Heart right ventricle (tissue), 16 donors: ENCODE measurements around the gene MRRF. TPM values are rescaled to one million over a fixed set of nuclear protein-coding genes. Genes with fewer than 3 reads are reported as not detected.

ENCODE experiments used
- ATAC-seq, 8 donors: fragments of 200-7000 bp; cut with Tn5 transposase; one replicate each; pipeline ENCODE4 v1.9.1; 2020; ENCODE audit warnings: mild to moderate bottlenecking in 8 of 8, moderate library complexity in 8 of 8, moderate number of reproducible peaks in 1 of 8
- DNase-seq, 2 donors: peaks; one replicate each; pipeline ENCODE4 v3.0.0-alpha.2; 2020
- H3K27ac ChIP-seq, 10 donors: fragments of 200-600 bp; sonication (generic) in 2 of 10; one replicate each; pipeline versions ENCODE4 v1.5.0 to v1.8.0; 2020 to 2022; ENCODE audit warnings: mild to moderate bottlenecking in 3 of 10
- H3K27me3 ChIP-seq, 7 donors: fragments of 200-600 bp; one replicate each; pipeline ENCODE4 v1.8.0; 2021 to 2022; ENCODE audit warnings: mild to moderate bottlenecking in 2 of 7
- H3K36me3 ChIP-seq, 9 donors: fragments of 200-600 bp; sonication (generic) in 1 of 9; one replicate each; pipeline versions ENCODE4 v1.5.0 to v1.8.0; 2020 to 2022; ENCODE audit warnings: mild to moderate bottlenecking in 2 of 9
- H3K4me1 ChIP-seq, 9 donors: fragments of 200-600 bp; sonication (generic) in 1 of 9; one replicate each; pipeline versions ENCODE4 v1.5.0 to v1.8.0; 2020 to 2022; ENCODE audit warnings: mild to moderate bottlenecking in 4 of 9
- H3K4me3 ChIP-seq, 10 donors: fragments of 200-600 bp; sonication (generic) in 2 of 10; one replicate each; pipeline versions ENCODE4 v1.5.0 to v1.8.0; 2020 to 2022; ENCODE audit warnings: mild to moderate bottlenecking in 7 of 10, moderate library complexity in 2 of 10
- H3K9me3 ChIP-seq, 11 donors: fragments of 200-600 bp in 10 of 11; sonication (generic) in 2 of 11; one replicate each; pipeline versions ENCODE4 v1.5.0 to v1.8.0; 2013 to 2022; ENCODE audit warnings: mild to moderate bottlenecking in 2 of 11, control low read depth in 1 of 11, moderate library complexity in 1 of 11
- WGBS, 2 donors: extraction: QIAGEN DNeasy Blood & Tissue Kit; methylation state at CpG; one replicate each; pipeline ENCODE4 v1.1.7; 2013; ENCODE audit warnings: inconsistent platforms in 1 of 2; 5-methylcytosine and 5-hydroxymethylcytosine counted together
- intact Hi-C, 10 donors: fragments of 100-400 bp; cut with DNase I; formaldehyde crosslinking; loops; one replicate each; pipeline versions ENCODE4 v1.11.1 to v1.14.2; 2022
- polyA plus RNA-seq, 2 donors: library from polyadenylated mRNA; stranded (reverse); fragments of 200-250 nt; gene quantifications; one replicate each; pipeline ENCODE4 v1.2.3, GENCODE V29; 2013
- total RNA-seq, 10 donors: library from RNA; stranded (reverse); fragmentation: NEBNext Ultra II Directional in 3 of 10; extraction: Animal tissue kit (Norgen Biotek cat#: 25700) in 3 of 10; gene quantifications; one replicate each; pipeline versions ENCODE4 v1.2.1 to v1.2.4, GENCODE V29; 2021 to 2023
- TF ChIP-seq, protein P1 (sequence below), 9 donors: fragments of 200-600 bp; sonication (generic) in 2 of 9; IDR thresholded peaks; one replicate each; pipeline versions ENCODE4 v1.5.0 to v1.8.0; 2021 to 2022; ENCODE audit warnings: antibody characterized with exemption in 9 of 9, mild to moderate bottlenecking in 5 of 9, moderate library complexity in 1 of 9
- donor health status: Arrhythmogenic right ventricular cardiomyopathy.
- donor health status: ischemic (EF 13 %, LVEDD 7.1; RV severe dilation, severe dysfunction).
- donor health status: healthy with polysubstance abuse.
- donor health status: DM: no; HTN: yes; CAD: no.
- donor health status: DM: no; HTN: no; CAD: no.
- donor health status: ischemic (EF 25% LVEDD 6.9; RV normal size, moderate dysfunction).
- donor health status: ischemic (EF 25% LVEDD 5.7; RV mildly dilated, moderate dysfunction).
- donor health status: healthy.
- donor health status: DM: yes; HTN: yes; CAD: no.
- donor health status: Ischemic cardiomyopathy.
- donor health status: ischemic (EF 35%, LVEDD 5.7; RV mildly dilated, moderate dysfunction).
- donor health status: nonischemic (EF 11% LVEDD 7.7; RV severe dilation, severe dysfunction).
- donor health status: DM: yes; HTN: yes; CAD: no.
- donor health status: PGD.
- donor health status: ischemic (EF 29% LVEDD 5.4; RV normal size, mild dysfunction).
- donor health status: nonischemic (EF 23%, LVEDD 6.1; RV moderate dilation, normal function).

The MRRF gene
- total and polyA plus RNA-seq, 12 donors: 30.3 to 45.9 (median 37.8) TPM

GRCh38 chr9:122226142-122226757, 38.4 kb upstream of the MRRF start:
- Histone ChIP-seq H3K36me3 (no peaks in the 10 kb centered on the region), H3K4me3 (peak overlapping the region in 9 of 10 donors; percentile 2 to 62 (median 54)), H3K27ac (no peak overlapping the region), H3K9me3 (no peaks in the 10 kb centered on the region), H3K27me3 (peaks cover 25 to 100% (median 96%) of the 10 kb centered on the region in 7 donors), H3K4me1 (peaks cover 4 to 43% (median 32%) of the 10 kb centered on the region in 9 donors)
- ATAC-seq: no peak
- no peak for DNase-seq
- TF ChIP-seq, protein P1, sequence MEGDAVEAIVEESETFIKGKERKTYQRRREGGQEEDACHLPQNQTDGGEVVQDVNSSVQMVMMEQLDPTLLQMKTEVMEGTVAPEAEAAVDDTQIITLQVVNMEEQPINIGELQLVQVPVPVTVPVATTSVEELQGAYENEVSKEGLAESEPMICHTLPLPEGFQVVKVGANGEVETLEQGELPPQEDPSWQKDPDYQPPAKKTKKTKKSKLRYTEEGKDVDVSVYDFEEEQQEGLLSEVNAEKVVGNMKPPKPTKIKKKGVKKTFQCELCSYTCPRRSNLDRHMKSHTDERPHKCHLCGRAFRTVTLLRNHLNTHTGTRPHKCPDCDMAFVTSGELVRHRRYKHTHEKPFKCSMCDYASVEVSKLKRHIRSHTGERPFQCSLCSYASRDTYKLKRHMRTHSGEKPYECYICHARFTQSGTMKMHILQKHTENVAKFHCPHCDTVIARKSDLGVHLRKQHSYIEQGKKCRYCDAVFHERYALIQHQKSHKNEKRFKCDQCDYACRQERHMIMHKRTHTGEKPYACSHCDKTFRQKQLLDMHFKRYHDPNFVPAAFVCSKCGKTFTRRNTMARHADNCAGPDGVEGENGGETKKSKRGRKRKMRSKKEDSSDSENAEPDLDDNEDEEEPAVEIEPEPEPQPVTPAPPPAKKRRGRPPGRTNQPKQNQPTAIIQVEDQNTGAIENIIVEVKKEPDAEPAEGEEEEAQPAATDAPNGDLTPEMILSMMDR (IDR thresholded peaks at IDR 0.05): no peak
- whole genome bisulfite sequencing, 2 donors: 21 to 32% methylated on average over 48 to 51 of the region's 51 CpGs
- intact Hi-C loops: loop anchor here in 1 of 10 donors (10.0 kb wide), 1 partner anchor 119 kb away; no protein-coding TSS in a partner anchor

DNA sequence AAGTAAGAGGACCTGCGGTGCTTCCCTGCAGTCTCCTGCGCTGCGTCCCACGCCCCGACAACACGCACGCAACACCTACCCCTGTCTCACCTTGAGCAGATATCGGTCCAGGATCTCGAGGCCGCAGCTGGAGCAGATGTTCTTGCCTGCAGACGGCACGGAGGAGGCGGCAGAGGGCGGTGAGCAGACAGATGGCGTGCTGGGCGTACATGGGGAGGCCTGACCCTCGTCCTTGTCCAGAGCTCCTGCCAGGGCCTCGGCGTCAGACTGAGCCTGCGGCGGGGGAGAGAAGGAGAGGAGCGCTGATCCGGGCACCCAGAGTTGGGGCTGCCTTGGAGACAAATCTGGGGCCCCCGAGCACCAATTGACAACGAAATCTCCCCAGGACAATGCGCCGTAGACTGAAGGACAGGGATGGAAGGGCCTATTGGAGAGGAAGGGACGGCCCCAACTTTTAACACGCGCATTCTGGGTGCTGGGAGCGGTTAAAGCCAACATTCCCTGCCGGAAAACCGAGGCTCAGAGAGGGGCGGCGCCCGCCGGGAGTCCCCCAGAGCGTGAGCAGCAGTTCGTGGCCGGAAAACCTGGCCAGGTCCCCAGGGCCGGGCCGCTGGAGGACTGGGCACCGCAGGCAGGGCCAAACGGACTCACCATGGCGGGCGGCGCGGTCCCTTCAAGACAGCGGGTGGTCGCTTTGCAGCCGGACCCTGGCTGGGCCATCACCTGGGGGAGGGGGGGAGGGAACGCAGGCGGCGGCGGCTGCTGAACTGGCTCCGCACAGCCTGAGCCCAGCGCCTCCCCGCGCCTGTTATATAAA, 37.7 kb upstream of the MRRF start:
- Histone ChIP-seq H3K27me3 (peaks cover 20 to 100% (median 92%) of the 10 kb centered on the region in 7 donors), H3K4me1 (peaks cover 4 to 42% (median 32%) of the 10 kb centered on the region in 9 donors), H3K4me3 (peak overlapping the region; percentile 4 to 62 (median 52)), H3K27ac (peak overlapping the region in 2 of 10 donors; percentile 45 to 70), H3K36me3 (no peaks in the 10 kb centered on the region), H3K9me3 (no peaks in the 10 kb centered on the region)
- WGBS, 2 donors: 7 to 17% methylated on average over 59 of the region's 59 CpGs
- DNase-seq: no peak
- intact Hi-C loops: loop anchor here in 1 of 10 donors (10.0 kb wide), 1 partner anchor 118 kb away; no protein-coding TSS in a partner anchor
- TF ChIP-seq, protein P1 (IDR thresholded peaks at IDR 0.05): peak in 1 of 9 donors; percentile 10
- ATAC-seq: peak in 1 of 8 donors; percentile 13

DNA sequence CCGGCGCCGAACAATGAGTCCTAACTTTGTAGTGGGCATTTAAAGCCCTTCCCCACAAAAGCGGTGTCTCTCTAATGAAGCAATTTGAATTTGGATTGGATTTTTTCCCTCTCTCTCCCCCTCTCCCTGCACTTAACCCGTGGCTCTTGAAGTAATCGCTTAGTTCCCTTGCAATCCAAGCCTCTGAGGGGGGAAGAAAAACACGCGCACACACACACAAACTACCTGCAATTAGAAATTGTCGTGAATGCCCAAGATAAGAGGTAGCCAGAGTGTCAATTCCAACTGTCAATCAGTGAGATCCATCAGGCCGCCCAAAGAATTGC, 37.1 kb upstream of the MRRF start:
- ATAC-seq (no peak), DNase-seq (no peak)
- intact Hi-C loops: loop anchor here in 1 of 10 donors (10.0 kb wide), 1 partner anchor 117 kb away; no protein-coding TSS in a partner anchor
- TF ChIP-seq, protein P1 (IDR thresholded peaks at IDR 0.05): peak in 1 of 9 donors; percentile 22
- peak overlapping the region in 2 of 10 donors; percentile 45 to 70 for H3K27ac ChIP-seq
- H3K4me1 ChIP-seq: peaks cover 4 to 41% (median 32%) of the 10 kb centered on the region in 9 donors
- H3K27me3 ChIP-seq: peaks cover 19 to 100% (median 87%) of the 10 kb centered on the region in 7 donors
- no peaks in the 10 kb centered on the region for H3K36me3 ChIP-seq
- peak overlapping the region in 9 of 10 donors; percentile 38 to 62 (median 54) for H3K4me3 ChIP-seq
- H3K9me3 ChIP-seq: no peaks in the 10 kb centered on the region
- WGBS, 2 donors: 5 to 6% methylated on average over 10 of the region's 10 CpGs

DNA sequence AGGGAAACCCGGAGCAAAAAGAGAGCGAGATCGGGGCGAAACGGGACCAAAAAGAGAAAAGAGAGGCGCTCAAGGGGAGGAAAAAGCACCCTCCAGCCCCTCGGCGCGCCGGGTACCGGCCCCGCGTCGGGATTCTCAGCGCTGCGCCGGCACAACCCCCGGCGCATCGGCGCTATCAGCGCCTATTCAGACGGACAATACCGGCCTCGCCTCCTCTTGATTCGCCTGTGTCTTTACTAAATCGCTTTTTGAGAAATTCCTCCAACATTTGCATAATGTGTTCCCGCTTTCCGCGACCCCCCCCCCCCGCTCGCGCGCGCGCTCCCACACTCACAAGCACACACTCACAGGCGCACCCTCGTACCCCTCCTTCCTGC, 36.5 kb upstream of the MRRF start:
- 1% methylated on average over 38 of the region's 38 CpGs for WGBS, 2 donors
- H3K27ac ChIP-seq: peak overlapping the region in 8 of 10 donors; percentile 19 to 70 (median 48)
- H3K9me3 ChIP-seq: no peaks in the 10 kb centered on the region
- ATAC-seq (no peak), DNase-seq (no peak)
- peak overlapping the region; percentile 38 to 62 (median 52) for H3K4me3 ChIP-seq
- peaks cover 4 to 35% (median 28%) of the 10 kb centered on the region in 9 donors for H3K4me1 ChIP-seq
- peaks cover 16 to 99% (median 82%) of the 10 kb centered on the region in 7 donors for H3K27me3 ChIP-seq
- TF ChIP-seq, protein P1 (IDR thresholded peaks at IDR 0.05): no peak
- intact Hi-C loops: loop anchor here in 1 of 10 donors (10.0 kb wide), 1 partner anchor 117 kb away; no protein-coding TSS in a partner anchor
- no peaks in the 10 kb centered on the region for H3K36me3 ChIP-seq
